ENCODE results near the gene FANCC. TPM values are rescaled to one million over a fixed set of nuclear protein-coding genes. Genes with fewer than 3 reads are reported as not detected.
"Not testable (repeated sequence)": the region's sequence is repeated elsewhere in the genome, so short reads cannot be mapped to it uniquely, and the experiment has no call there.

Gene FANCC
- total RNA-seq, 8 experiments from 2014 or later: 1.2 to 31.3 (median 11.9) TPM

GRCh38 chr9:95344735-95345325, 27.3 kb upstream of the FANCC start:
- ATAC-seq (replicated peaks in 6 of 8): no peak
- 0 to 100% (median 88%) methylated on average over 1 to 3 of the region's 3 CpGs; no CpG with 5 or more reads in 1 of the 10 experiments for WGBS, 10 experiments
- Histone ChIP-seq H3K4me1 (replicated peaks in 1 of 2) (no peaks in the 10 kb centered on the region), H3K27ac (no peak overlapping the region), H3K4me3 (no peak overlapping the region)
- in situ Hi-C loops (cut with MboI; ENCODE audit: low pct_unique_long_range_greater_than_20kb in 2 of 9, low sequenced_read_pairs in 9 of 9, unreplicated experiment in 9 of 9): no loop called here

DNA sequence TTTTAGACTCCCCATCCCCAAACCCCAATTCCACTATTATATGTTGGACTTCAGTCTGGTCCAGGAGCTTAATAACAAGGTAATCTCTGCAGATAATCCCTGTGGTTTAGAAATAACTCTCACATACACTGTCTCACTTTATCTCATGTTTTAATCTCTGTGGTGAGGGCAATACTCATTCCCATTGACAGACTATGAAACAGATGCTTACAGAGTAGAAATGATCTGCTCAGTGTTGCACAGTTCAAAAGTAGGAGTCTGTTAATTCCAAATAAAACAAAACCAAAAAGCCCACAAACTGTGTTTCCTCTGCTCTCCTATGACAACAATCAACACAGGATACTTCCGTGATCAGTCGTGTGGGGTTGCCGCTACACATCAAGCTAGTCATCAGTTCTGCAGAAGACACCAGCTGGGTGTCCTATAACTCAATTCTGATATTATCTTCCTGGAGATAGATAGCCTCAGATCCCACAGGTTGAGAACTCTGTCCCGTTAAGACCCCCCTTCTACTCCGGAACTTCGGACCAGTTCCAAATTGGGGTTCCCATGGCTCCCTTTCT, 26.3 kb upstream of the FANCC start:
- WGBS, 10 experiments: 89 to 100% (median 96%) methylated on average over 2 to 6 of the region's 6 CpGs; no CpG with 5 or more reads in 3 of the 10 experiments
- in situ Hi-C loops (cut with MboI; ENCODE audit: low pct_unique_long_range_greater_than_20kb in 2 of 9, low sequenced_read_pairs in 9 of 9, unreplicated experiment in 9 of 9): no loop called here
- no peak for ATAC-seq (replicated peaks in 6 of 8)
- no peaks in the 10 kb centered on the region for H3K4me1 ChIP-seq (replicated peaks in 1 of 2)
- H3K27ac ChIP-seq: no peak overlapping the region
- no peak overlapping the region for H3K4me3 ChIP-seq

DNA sequence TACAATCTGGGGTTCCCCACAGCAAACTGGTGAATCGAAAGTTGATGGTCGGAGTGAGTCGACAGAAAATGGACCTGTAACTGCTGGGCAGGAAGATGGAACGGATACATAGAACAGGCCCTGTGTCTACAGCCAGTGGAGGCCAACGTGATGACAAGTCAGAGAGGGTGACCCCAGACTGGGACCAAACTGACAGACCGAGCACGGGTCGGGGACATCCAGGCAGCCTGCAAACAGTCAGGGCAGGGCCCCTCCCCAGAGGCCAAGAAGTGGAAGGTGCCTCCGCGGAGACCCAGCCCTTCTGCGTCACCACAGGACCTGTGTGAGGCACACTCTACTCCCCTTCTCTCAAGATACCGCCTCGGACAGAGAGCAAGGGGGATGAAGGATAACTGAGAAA, 25.1 kb upstream of the FANCC start:
- no peaks in the 10 kb centered on the region for H3K4me1 ChIP-seq (replicated peaks in 1 of 2)
- H3K27ac ChIP-seq: no peak overlapping the region
- H3K4me3 ChIP-seq: no peak overlapping the region
- in situ Hi-C loops (cut with MboI; ENCODE audit: low pct_unique_long_range_greater_than_20kb in 2 of 9, low sequenced_read_pairs in 9 of 9, unreplicated experiment in 9 of 9): no loop called here
- 64 to 100% (median 93%) methylated on average over 1 to 10 of the region's 13 CpGs; no CpG with 5 or more reads in 1 of the 10 experiments for WGBS, 10 experiments
- ATAC-seq (replicated peaks in 6 of 8): no peak

DNA sequence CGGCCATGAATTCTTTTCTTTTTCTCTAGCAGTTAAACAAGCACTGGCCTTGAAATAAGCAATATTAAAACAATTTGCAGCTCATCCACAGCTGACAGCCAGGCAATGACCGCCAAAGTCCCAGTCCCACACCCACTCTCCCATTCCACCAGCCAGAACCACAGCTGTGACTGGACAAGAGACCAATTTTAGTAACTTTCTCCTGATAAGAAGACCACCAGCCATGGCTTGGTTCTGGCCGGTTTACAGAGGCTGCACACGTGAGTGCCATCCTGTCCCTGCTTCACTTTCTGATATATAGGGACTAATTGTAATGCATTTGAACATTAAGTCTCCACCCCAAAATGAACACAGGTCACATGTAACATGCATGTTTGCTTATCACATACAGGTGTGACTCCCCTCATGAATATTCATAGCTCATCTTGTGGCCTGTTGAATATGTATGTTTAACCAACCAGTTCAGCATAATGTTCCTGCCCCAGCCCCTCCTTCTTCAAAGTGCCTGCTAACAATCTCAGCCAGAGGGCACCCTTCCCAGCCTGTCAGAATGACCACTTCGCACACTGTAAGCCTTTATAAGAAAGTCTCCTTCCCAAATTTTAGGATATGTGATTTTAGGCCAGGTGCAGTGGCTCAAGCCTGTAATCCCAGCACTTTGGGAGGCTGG, 23.9 kb upstream of the FANCC start:
- Histone ChIP-seq H3K4me3 (no peak overlapping the region), H3K27ac (no peak overlapping the region), H3K4me1 (replicated peaks in 1 of 2) (no peaks in the 10 kb centered on the region)
- in situ Hi-C loops (cut with MboI; ENCODE audit: low pct_unique_long_range_greater_than_20kb in 2 of 9, low sequenced_read_pairs in 9 of 9, unreplicated experiment in 9 of 9): no loop called here
- ATAC-seq (replicated peaks in 6 of 8): peak in 3 of 8 experiments; percentile 96 to 99 (median 99)
- WGBS, 10 experiments: 0 to 100% (median 84%) methylated on average over 1 to 5 of the region's 5 CpGs; no CpG with 5 or more reads in 2 of the 10 experiments

DNA sequence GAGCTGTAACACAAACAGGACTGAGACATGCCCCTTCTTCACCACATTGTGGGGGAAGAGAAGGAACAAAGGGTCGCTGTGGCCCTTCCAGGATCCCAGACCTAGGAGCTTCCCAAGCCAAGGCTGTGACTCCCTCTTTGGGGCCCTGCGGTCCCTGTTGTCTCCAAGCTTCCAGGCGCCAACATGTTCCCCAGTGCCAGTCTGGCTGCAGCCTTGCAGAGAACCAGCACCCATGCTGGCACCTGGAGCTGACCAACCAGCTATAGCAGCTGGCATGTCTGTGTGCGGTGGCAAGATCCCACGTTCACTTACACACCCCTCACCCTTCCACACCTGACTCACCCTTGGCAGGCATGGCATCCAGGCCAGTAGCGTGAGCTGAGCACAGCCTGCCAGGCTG, 20.7 kb upstream of the FANCC start:
- no peak for ATAC-seq (replicated peaks in 6 of 8)
- no peak overlapping the region for H3K4me3 ChIP-seq
- WGBS, 10 experiments: 27 to 100% (median 75%) methylated on average over 1 to 4 of the region's 6 CpGs; no CpG with 5 or more reads in 3 of the 10 experiments
- no peak overlapping the region for H3K27ac ChIP-seq
- no peaks in the 10 kb centered on the region for H3K4me1 ChIP-seq (replicated peaks in 1 of 2)
- in situ Hi-C loops (cut with MboI; ENCODE audit: low pct_unique_long_range_greater_than_20kb in 2 of 9, low sequenced_read_pairs in 9 of 9, unreplicated experiment in 9 of 9): no loop called here

- WGBS, 10 experiments: 0 to 96% (median 82%) methylated on average over 1 to 3 of the region's 3 CpGs; no CpG with 5 or more reads in 1 of the 10 experiments
- H3K4me1 ChIP-seq (replicated peaks in 1 of 2): no peaks in the 10 kb centered on the region
- in situ Hi-C loops (cut with MboI; ENCODE audit: low pct_unique_long_range_greater_than_20kb in 2 of 9, low sequenced_read_pairs in 9 of 9, unreplicated experiment in 9 of 9): no loop called here
- ATAC-seq (replicated peaks in 6 of 8): peak in 3 of 8 experiments; percentile 51 to 84 (median 78)
- H3K4me3 ChIP-seq: no peak overlapping the region
- no peak overlapping the region for H3K27ac ChIP-seq
Observed at GRCh38 chr9:95336281-95336680, 18.8 kb upstream of the FANCC start.

DNA sequence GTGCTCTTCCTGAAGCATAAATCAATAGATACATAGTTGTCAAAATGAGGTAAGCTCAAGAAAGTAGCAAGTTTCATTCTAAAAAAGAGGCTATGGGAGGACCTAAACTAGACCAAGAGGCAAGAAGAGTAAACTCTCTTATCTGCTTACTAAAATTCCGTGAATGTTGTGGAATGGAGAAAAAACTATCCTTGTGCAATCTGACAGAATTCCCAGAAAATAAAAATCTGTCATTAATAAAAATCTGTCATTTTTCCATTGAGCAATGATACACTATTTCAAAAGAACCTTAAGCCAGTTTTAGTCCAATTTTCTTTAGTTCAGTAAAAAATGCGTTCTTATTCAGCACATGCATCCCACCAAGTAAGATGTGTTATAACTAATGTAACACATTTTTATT, 15.9 kb upstream of the FANCC start:
- WGBS, 10 experiments: 0 to 95% (median 55%) methylated on average over 2 of the region's 2 CpGs; no CpG with 5 or more reads in 2 of the 10 experiments

DNA sequence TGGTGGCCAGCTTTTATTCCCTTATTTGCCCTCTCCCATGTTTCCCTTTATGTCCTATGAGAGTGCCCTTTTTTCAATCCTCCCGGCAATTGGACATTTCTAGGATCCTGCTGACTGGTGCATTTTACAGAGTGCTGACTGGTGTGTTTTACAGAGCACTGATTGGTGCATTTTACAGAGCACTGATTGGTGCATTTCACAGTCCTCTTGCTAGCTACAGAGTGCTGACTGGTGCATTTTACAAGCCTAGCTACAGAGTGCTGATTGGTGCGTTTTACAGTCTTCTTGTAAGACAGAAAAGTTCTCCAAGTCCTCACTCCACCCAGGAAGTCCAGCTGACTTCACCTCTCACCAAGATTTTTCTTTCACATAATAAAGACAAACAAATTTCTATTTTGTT, 15.4 kb upstream of the FANCC start:
- Histone ChIP-seq H3K4me1 (replicated peaks in 1 of 2) (no peaks in the 10 kb centered on the region), H3K4me3 (no peak overlapping the region), H3K27ac (no peak overlapping the region)
- in situ Hi-C loops (cut with MboI; ENCODE audit: low pct_unique_long_range_greater_than_20kb in 2 of 9, low sequenced_read_pairs in 9 of 9, unreplicated experiment in 9 of 9): no loop called here
- no peak for ATAC-seq (replicated peaks in 6 of 8)
- 0 to 100% (median 100%) methylated on average over 1 to 2 of the region's 2 CpGs; no CpG with 5 or more reads in 4 of the 10 experiments for WGBS, 10 experiments

More for the DNA sequence above, 15.9 kb upstream of the FANCC start:
- no peak for ATAC-seq (replicated peaks in 6 of 8)
- no peak overlapping the region for H3K27ac ChIP-seq
- in situ Hi-C loops (cut with MboI; ENCODE audit: low pct_unique_long_range_greater_than_20kb in 2 of 9, low sequenced_read_pairs in 9 of 9, unreplicated experiment in 9 of 9): no loop called here
- no peak overlapping the region for H3K4me3 ChIP-seq
- no peaks in the 10 kb centered on the region for H3K4me1 ChIP-seq (replicated peaks in 1 of 2)

- H3K27ac ChIP-seq: no peak overlapping the region
- H3K4me1 ChIP-seq (replicated peaks in 1 of 2): no peaks in the 10 kb centered on the region
- no peak for ATAC-seq (replicated peaks in 6 of 8)
- 44 to 97% (median 83%) methylated on average over 1 to 5 of the region's 5 CpGs for WGBS, 10 experiments
- no peak overlapping the region for H3K4me3 ChIP-seq
- in situ Hi-C loops (cut with MboI; ENCODE audit: low pct_unique_long_range_greater_than_20kb in 2 of 9, low sequenced_read_pairs in 9 of 9, unreplicated experiment in 9 of 9): no loop called here
Observed at GRCh38 chr9:95330720-95331404, 13.4 kb upstream of the FANCC start.

DNA sequence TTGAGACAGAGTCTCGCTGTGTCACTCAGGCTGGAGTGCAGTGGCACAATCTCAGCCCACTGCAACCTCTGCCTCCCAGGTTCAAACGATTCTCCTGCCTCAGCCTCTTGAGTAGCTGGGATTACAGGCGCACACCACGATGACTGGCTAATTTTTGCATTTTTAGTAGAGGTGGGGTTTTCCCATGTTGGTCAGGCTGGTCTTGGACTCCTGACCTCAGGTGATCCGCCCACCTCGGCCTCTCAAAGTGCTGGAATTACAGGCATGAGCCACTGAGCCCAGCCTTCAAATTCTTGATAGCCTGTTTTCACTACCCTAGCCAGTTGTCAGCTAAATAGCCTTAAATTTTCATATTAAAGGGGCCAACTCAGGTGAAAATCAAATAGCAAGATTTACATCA, 11.6 kb upstream of the FANCC start:
- in situ Hi-C loops (cut with MboI; ENCODE audit: low pct_unique_long_range_greater_than_20kb in 2 of 9, low sequenced_read_pairs in 9 of 9, unreplicated experiment in 9 of 9); H3K4me3 ChIP-seq; H3K27ac ChIP-seq; H3K4me1 ChIP-seq (replicated peaks in 1 of 2); ATAC-seq (replicated peaks in 6 of 8): not testable (repeated sequence)
- WGBS, 10 experiments: 30 to 100% (median 83%) methylated on average over 1 to 6 of the region's 6 CpGs

GRCh38 chr9:95327239-95327865, 9.8 kb upstream of the FANCC start:
- H3K4me3 ChIP-seq: no peak overlapping the region
- ATAC-seq (replicated peaks in 6 of 8): no peak
- in situ Hi-C loops (cut with MboI; ENCODE audit: low pct_unique_long_range_greater_than_20kb in 2 of 9, low sequenced_read_pairs in 9 of 9, unreplicated experiment in 9 of 9): no loop called here
- no peak overlapping the region for H3K27ac ChIP-seq
- H3K4me1 ChIP-seq (replicated peaks in 1 of 2): no peaks in the 10 kb centered on the region
- WGBS, 10 experiments: 0 to 40% (median 23%) methylated on average over 1 of the region's 1 CpG; no CpG with 5 or more reads in 4 of the 10 experiments

GRCh38 chr9:95325221-95325620, 7.7 kb upstream of the FANCC start:
- Histone ChIP-seq H3K4me1 (replicated peaks in 1 of 2) (no peaks in the 10 kb centered on the region), H3K4me3 (no peak overlapping the region), H3K27ac (no peak overlapping the region)
- 0 to 71% (median 21%) methylated on average over 1 of the region's 1 CpG; no CpG with 5 or more reads in 2 of the 10 experiments for WGBS, 10 experiments
- in situ Hi-C loops (cut with MboI; ENCODE audit: low pct_unique_long_range_greater_than_20kb in 2 of 9, low sequenced_read_pairs in 9 of 9, unreplicated experiment in 9 of 9): no loop called here
- ATAC-seq (replicated peaks in 6 of 8): no peak

DNA sequence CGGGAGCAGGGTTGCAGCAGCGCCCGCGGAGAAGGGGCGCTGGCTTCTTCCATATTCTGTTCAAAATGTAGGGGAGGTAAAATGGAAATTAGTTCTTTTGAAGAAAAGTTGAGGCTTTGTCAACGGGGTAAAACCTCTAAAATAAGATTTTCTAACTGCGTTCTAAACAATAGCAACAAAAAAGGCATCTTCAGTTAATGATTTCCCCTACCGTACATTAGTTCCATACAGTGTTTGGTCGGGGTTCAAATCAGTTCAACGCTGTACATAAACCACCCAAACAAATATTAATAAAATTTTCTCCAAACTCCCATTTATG, 343 bp upstream of the FANCC start:
- in situ Hi-C loops (cut with MboI; ENCODE audit: low pct_unique_long_range_greater_than_20kb in 2 of 9, low sequenced_read_pairs in 9 of 9, unreplicated experiment in 9 of 9): loop anchor here in 1 of 9 experiments (25.0 kb wide), 1 partner anchor 894 kb away; no protein-coding TSS in a partner anchor
- Histone ChIP-seq H3K4me1 (replicated peaks in 1 of 2) (peaks cover 13 to 29% of the 10 kb centered on the region in 2 donors), H3K4me3 (peak overlapping the region; percentile 56 to 80 (median 60)), H3K27ac (peak overlapping the region; percentile 97)
- 0 to 19% (median 9%) methylated on average over 3 to 9 of the region's 10 CpGs; no CpG with 5 or more reads in 2 of the 10 experiments for WGBS, 10 experiments
- ATAC-seq (replicated peaks in 6 of 8): no peak
